IPS DF 6.9 (cell line): ENCODE measurements around the gene IL1R2.

Experiments used
- DNase-seq: peaks from one replicate; pipeline ENCODE4 v3.0.0-alpha.2; 2013; ENCODE audit warnings: low read depth, low spot score
- H3K27ac ChIP-seq: one replicate; pipeline ENCODE4 v1.5.1; 2013; ENCODE audit warnings: low read length, control low read depth
- H3K27me3 ChIP-seq: 2 replicates; pipeline ENCODE4 v1.6.1; 2013; ENCODE audit warnings: mild to moderate bottlenecking, low read length; ENCODE audit not compliant: control insufficient read depth, insufficient read depth
- H3K36me3 ChIP-seq: 2 replicates; pipeline ENCODE4 v1.6.1; 2013; ENCODE audit warnings: low read length; ENCODE audit not compliant: control insufficient read depth, insufficient read depth
- H3K4me1 ChIP-seq: 2 replicates; pipeline ENCODE4 v1.6.1; 2013; ENCODE audit warnings: low read length; ENCODE audit not compliant: control insufficient read depth, insufficient read depth
- H3K4me3 ChIP-seq: 2 replicates; pipeline ENCODE4 v1.5.1; 2013; ENCODE audit warnings: mild to moderate bottlenecking, low read length
- H3K9me3 ChIP-seq: 2 replicates; pipeline ENCODE4 v1.6.1; 2013; ENCODE audit warnings: low read length, inconsistent platforms; ENCODE audit not compliant: control insufficient read depth, insufficient read depth
- WGBS: extraction: QIAGEN DNeasy Blood & Tissue Kit; methylation state at CpG from one replicate; pipeline ENCODE4 v1.1.7; 2013; ENCODE audit warnings: mixed read lengths, missing lambda C conversion rate; ENCODE audit not compliant: insufficient read length, insufficient coverage; 5-methylcytosine and 5-hydroxymethylcytosine counted together

The IL1R2 gene

DNA sequence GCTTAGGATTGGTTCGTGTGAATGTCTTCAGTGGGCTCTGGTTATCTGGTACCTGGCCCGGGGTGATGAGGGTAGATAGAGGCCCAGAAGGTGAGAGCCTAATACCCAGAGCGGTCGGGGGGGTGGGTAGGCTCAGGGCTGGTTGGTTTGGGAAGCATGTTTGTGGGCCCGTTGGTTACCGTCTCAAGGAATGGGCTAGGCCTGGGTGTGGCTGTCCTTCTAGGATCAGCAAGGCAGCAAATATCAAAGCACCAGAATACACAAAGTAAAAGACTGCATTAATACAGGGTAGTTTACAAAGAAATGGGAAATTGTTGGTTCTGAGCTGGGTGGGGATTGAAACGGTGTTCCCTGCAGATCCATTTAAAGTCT is 6.0 kb upstream of the IL1R2 start:
- no peaks in the 10 kb centered on the region for H3K36me3 ChIP-seq
- H3K4me3 ChIP-seq = no peak overlapping the region
- no peak for DNase-seq
- no peaks in the 10 kb centered on the region for H3K4me1 ChIP-seq
- no peak overlapping the region for H3K27ac ChIP-seq
- no peaks in the 10 kb centered on the region for H3K9me3 ChIP-seq
- H3K27me3 ChIP-seq = no peaks in the 10 kb centered on the region
- no CpG with 5 or more reads among the region's 7 CpGs for WGBS

DNA sequence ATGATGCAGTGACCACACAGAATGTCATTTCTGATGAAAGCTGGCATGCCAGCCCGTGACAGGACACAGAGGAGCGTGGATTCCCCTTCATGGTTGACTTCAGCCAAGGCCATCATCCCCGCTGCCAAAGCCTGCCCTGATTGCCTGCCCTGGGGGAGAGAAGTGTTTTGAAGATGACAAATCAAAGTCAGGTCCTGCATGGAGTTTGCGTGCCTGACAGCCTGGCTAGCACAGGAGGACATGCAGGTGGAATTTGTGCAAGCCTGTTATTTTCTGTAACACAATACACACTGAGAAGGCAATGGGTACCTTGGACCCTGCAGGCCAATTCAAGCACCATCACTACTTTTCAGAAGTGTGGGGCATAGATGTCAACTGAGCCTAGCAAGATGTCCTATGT is 5.4 kb upstream of the IL1R2 start:
- no peaks in the 10 kb centered on the region for H3K36me3 ChIP-seq
- no peak for DNase-seq
- H3K4me3 ChIP-seq = no peak overlapping the region
- H3K27me3 ChIP-seq = no peaks in the 10 kb centered on the region
- no peaks in the 10 kb centered on the region for H3K9me3 ChIP-seq
- H3K4me1 ChIP-seq = no peaks in the 10 kb centered on the region
- no CpG with 5 or more reads among the region's 4 CpGs for WGBS
- no peak overlapping the region for H3K27ac ChIP-seq

DNA sequence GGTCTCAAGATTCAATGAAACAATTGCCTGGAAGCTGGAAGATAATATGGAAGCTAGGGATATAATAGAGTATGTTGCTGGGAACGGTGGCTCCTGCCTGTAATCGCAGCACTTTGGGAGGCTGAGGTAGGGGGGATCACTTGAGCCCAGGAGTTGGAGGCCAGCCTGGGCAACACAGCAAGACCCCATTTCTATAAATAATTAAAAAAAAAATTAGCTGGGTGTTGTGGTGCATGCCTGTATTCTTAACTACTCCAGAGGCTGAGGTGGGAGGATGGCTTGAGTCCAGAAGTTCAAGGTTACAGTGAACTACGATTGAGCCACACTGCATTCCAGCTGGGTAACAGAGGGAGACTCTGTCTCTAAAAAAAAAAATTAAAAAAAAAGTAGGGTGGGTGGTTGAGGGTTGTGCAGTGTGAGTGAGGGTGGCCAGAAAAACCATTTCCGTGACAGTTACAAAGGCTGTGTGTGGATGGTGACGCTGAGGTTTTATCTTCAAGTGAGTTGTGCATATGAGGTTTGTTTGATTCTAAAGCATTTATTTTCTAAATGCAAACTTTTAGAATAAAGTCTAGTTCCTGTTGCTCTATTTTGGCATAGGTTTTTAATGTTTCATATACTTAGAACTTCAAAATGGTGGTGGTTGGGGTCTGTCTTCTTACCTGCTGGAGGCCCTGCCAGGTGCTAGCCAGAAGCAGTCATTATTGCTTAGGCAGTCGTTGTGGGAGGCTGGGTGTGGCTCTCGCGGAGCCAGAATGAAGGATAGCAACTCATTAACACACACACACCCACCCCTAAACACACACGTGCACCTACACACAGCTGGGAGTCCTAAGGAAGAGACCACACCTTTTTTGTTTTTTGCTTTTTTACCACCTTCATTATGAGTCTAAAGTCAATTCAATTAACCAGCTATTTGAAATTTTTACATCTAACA is 4.7 kb upstream of the IL1R2 start:
- DNase-seq = no peak
- no peak overlapping the region for H3K4me3 ChIP-seq
- WGBS = no CpG with 5 or more reads among the region's 9 CpGs

DNA sequence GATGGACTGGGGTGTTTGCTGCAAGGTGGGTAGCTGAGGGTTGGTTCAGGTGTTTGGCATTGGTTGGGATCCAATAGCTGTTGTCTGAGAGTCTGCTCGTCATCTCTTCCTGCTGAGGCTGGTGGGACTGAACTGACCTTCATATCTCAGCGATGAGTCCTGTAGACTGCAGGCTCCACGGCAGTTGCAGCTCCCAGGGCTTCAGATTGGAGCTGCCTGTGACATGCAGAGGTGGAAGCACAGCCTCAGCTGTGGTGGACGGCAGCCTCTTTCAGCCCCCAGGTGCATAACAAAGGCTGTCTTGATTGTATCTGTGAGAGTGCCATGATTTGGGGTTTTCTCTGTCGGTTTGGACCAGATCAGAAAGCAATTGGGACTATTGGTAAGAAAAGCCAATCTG is 3.9 kb upstream of the IL1R2 start:
- H3K9me3 ChIP-seq = no peaks in the 10 kb centered on the region
- H3K27me3 ChIP-seq = no peaks in the 10 kb centered on the region
- H3K4me1 ChIP-seq = no peaks in the 10 kb centered on the region
- no peak for DNase-seq
- H3K36me3 ChIP-seq = no peaks in the 10 kb centered on the region
- no CpG with 5 or more reads among the region's 5 CpGs for WGBS
- no peak overlapping the region for H3K4me3 ChIP-seq
- H3K27ac ChIP-seq = no peak overlapping the region

More for the DNA sequence above, 4.7 kb upstream of the IL1R2 start:
- no peaks in the 10 kb centered on the region for H3K36me3 ChIP-seq
- H3K27ac ChIP-seq = no peak overlapping the region
- H3K27me3 ChIP-seq = no peaks in the 10 kb centered on the region
- H3K4me1 ChIP-seq = no peaks in the 10 kb centered on the region
- no peaks in the 10 kb centered on the region for H3K9me3 ChIP-seq

DNA sequence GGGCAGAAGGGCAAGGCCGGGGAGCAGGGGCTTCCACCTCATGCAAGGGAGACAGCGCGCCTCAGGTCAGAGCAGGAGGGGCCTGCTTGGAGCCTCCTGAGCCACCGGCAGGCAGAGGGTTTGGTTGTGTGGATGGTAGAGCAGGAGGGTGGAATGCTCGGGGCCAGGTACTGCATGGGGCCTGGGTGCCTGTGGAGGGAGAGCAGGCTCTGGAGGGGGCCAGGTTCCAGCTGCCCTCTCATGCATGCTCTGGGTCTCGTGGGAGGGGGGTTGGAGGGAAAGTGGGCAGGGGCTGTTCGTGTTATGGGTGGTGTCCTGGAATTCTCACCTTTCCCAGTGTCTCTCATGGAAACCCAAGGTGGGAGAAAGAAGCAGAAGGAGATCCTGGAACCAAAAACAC is 3.2 kb upstream of the IL1R2 start:
- H3K27me3 ChIP-seq = no peaks in the 10 kb centered on the region
- H3K9me3 ChIP-seq = no peaks in the 10 kb centered on the region
- H3K36me3 ChIP-seq = no peaks in the 10 kb centered on the region
- DNase-seq = no peak
- no CpG with 5 or more reads among the region's 7 CpGs for WGBS
- no peaks in the 10 kb centered on the region for H3K4me1 ChIP-seq
- no peak overlapping the region for H3K4me3 ChIP-seq
- no peak overlapping the region for H3K27ac ChIP-seq

DNA sequence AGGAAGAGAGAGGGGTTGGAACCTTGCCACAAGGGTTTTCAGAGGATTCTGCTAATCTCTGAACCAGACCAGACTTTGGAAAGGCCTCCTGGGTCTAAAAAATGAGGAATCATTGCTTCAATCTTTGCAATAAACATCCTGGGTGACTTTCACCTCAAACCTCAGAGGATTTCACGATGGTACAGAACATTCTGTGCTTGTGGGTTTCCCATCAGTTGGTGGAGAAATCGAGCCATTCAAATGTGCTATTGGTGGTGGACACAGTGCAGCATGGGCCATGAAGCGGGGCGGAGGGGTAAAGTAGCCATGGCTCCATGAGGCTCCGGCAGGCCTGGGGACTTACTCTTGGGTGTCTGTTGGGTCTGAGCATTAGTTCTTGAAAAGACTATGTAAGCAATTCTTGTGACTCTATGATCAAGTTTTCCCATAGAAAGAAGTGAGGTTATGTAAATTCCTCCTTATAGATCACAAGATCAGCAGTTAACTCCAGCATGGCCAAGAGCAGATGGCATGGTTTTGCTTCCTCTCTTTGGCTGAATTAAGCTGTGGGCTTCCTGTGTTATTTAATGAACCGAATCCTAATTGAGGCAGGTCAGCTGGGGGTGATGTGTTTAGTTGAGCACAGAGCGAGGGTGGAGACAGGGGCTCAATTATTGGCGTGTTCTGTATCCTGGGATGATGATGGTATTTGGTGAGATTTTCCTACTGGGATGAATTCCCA is 1.9 kb upstream of the IL1R2 start:
- H3K9me3 ChIP-seq = no peaks in the 10 kb centered on the region
- no peak overlapping the region for H3K4me3 ChIP-seq
- H3K36me3 ChIP-seq = no peaks in the 10 kb centered on the region
- WGBS = no CpG with 5 or more reads among the region's 8 CpGs
- DNase-seq = no peak
- no peaks in the 10 kb centered on the region for H3K27me3 ChIP-seq
- no peak overlapping the region for H3K27ac ChIP-seq
- no peaks in the 10 kb centered on the region for H3K4me1 ChIP-seq

DNA sequence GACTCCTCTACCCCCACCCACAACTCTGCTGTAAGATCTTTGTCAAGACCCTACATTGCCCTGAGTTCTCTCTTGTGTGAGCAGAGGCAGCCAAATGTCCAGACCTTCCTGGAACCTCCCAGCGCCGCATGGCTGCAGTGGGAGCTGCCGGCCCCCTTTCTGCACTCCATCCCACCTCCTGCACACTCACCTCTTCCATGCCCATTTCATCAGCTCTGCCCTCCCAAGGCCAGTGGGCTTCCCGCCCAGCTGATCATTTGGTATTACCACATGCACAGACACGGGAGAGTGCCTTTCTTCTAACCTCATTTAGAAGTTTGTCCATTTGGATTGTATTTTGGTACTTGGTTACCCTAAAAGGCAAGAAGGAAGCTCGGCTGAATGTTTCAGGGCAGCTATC is 2.0 kb downstream of the IL1R2 start:
- Histone ChIP-seq H3K4me1 (no peaks in the 10 kb centered on the region), H3K4me3 (no peak overlapping the region), H3K27ac (no peak overlapping the region), H3K9me3 (no peaks in the 10 kb centered on the region), H3K36me3 (no peaks in the 10 kb centered on the region), H3K27me3 (no peaks in the 10 kb centered on the region)
- no peak for DNase-seq
- no CpG with 5 or more reads among the region's 6 CpGs for WGBS

DNA sequence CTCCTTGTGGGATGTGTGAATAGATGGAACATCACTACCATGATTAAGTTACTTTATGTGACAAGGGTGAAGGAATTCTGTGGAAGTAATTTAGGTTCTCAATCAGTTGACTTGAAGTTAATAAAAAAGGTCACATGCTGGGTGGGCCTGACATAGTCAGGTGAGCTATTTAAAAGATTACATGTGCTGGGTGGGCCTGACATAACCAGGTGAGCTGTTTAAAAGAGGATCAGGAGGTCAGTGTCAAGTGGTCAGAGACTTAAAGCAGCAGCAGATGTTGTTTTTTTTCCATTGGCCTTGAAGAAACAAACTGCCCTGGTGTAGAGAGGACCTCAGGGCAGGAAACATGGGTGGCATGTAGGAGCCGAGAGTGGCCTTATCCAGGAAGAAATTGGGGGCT is 3.3 kb downstream of the IL1R2 start:
- Histone ChIP-seq H3K4me1 (no peaks in the 10 kb centered on the region), H3K4me3 (no peak overlapping the region), H3K27me3 (no peaks in the 10 kb centered on the region), H3K27ac (no peak overlapping the region), H3K9me3 (no peaks in the 10 kb centered on the region), H3K36me3 (no peaks in the 10 kb centered on the region)
- DNase-seq = no peak
- no CpG with 5 or more reads among the region's 1 CpG for WGBS

DNA sequence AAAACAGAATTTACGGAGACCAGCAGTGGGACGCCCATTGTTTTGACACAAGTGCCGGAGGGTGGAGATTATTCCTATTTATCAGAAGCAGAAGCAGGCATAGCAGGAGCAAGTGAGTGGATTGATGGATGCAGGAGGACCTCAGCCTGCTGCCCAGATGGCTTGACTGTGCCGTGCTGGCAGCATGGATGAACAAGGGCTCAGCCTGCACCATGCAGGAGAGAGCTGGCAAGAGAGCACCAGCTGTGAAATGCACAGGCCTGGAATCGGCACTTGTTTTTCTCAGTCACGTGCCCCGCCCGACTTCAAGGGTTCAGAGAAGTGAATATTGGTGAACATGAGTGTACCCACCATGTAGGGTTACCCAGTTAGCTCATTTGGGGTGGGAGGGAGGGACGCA is 4.0 kb downstream of the IL1R2 start:
- H3K27me3 ChIP-seq = no peaks in the 10 kb centered on the region

DNA sequence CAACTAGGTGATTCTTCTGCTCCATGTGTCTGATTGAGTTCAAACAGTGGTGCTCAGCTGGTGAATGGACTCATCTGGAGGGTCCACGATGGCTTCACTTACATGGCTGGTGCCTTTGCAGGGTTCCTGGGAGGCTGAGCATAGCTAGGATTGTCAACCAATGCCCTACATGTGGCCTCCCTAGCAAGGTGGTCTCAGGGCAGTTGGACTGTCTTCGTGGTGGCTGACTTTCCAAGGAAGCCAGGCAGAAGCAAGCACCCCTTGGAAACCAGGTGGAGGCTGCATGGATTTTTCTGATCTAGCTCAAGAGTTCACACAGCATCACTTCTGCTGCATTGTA is 6.8 kb downstream of the IL1R2 start:
- H3K9me3 ChIP-seq = 0 out of 2 replicates have a peak, but pooled peaks cover 2% of the 10 kb centered on the region
- no peaks in the 10 kb centered on the region for H3K4me1 ChIP-seq
- H3K4me3 ChIP-seq = no peak overlapping the region
- no peaks in the 10 kb centered on the region for H3K36me3 ChIP-seq
- no peak overlapping the region for H3K27ac ChIP-seq
- H3K27me3 ChIP-seq = no peaks in the 10 kb centered on the region
- no peak for DNase-seq
- no CpG with 5 or more reads among the region's 2 CpGs for WGBS

More for the DNA sequence above, 4.0 kb downstream of the IL1R2 start:
- Histone ChIP-seq H3K4me3 (no peak overlapping the region), H3K36me3 (no peaks in the 10 kb centered on the region), H3K9me3 (no peaks in the 10 kb centered on the region), H3K27ac (no peak overlapping the region), H3K4me1 (no peaks in the 10 kb centered on the region)
- WGBS = no CpG with 5 or more reads among the region's 9 CpGs
- no peak for DNase-seq
